ENCODE measurements around the gene NCK2. TPM values are rescaled to one million over a fixed set of nuclear protein-coding genes. Genes with fewer than 3 reads are reported as not detected.

NCK2 gene
- total and polyA plus RNA-seq, 12 donors = 18.5 to 45.1 (median 29.0) TPM

- Histone ChIP-seq H3K4me1 (peaks cover 9 to 100% (median 94%) of the 10 kb centered on the region in 9 donors), H3K4me3 (no peak overlapping the region), H3K36me3 (no peaks in the 10 kb centered on the region), H3K27me3 (no peaks in the 10 kb centered on the region), H3K27ac (peak overlapping the region in 4 of 10 donors; percentile 19 to 83 (median 45)), H3K9me3 (no peaks in the 10 kb centered on the region)
- 89 to 93% methylated on average over 9 of the region's 9 CpGs for WGBS, 2 donors
- TF ChIP-seq, protein P1, sequence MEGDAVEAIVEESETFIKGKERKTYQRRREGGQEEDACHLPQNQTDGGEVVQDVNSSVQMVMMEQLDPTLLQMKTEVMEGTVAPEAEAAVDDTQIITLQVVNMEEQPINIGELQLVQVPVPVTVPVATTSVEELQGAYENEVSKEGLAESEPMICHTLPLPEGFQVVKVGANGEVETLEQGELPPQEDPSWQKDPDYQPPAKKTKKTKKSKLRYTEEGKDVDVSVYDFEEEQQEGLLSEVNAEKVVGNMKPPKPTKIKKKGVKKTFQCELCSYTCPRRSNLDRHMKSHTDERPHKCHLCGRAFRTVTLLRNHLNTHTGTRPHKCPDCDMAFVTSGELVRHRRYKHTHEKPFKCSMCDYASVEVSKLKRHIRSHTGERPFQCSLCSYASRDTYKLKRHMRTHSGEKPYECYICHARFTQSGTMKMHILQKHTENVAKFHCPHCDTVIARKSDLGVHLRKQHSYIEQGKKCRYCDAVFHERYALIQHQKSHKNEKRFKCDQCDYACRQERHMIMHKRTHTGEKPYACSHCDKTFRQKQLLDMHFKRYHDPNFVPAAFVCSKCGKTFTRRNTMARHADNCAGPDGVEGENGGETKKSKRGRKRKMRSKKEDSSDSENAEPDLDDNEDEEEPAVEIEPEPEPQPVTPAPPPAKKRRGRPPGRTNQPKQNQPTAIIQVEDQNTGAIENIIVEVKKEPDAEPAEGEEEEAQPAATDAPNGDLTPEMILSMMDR (IDR thresholded peaks at IDR 0.05) = no peak
- ATAC-seq (peak in 6 of 8 donors; percentile 34 to 63 (median 49)), DNase-seq (no peak)
- intact Hi-C loops (cut with DNase I) = loop anchor here in 1 of 10 donors (5.0 kb wide), 1 partner anchor 87 kb away; no protein-coding TSS in a partner anchor
Observed at GRCh38 chr2:105800036-105800713, 55.5 kb downstream of the NCK2 start.

DNA sequence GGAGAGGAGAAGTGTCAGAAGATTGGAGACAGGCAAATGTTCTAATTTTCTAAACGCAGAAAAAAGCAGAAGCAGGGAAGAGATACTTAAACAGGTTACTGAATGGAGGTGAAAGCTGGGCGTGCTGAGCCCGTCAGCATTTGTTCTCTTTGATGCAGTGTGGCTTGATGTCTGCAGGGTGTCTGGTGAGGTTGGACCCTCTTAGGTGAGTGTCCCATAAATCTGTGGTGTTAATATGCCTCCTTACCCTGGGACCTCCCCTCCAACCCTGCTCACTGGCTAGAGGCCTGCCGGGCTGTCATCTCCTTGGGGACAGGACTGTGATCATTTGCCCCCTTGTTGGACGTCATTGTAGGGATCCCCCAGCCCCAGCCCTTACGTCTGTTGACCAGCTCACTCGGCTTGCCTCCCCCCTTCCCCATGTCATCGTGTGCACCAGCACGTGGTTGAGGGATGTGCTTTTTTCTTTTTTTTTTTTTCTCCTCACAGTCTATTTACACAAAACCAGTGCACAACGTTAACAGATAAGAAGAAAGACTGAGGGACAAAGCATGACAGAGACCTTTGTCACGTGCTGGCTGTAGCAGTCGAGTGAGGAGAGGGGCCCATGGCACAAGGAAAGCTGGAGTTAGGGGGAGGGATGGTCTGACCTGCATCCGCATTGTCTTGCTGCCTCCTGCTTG lies 56.4 kb downstream of the NCK2 start:
- peak in 1 of 8 donors; percentile 9 for ATAC-seq
- 75 to 80% methylated on average over 13 of the region's 13 CpGs for WGBS, 2 donors

DNA sequence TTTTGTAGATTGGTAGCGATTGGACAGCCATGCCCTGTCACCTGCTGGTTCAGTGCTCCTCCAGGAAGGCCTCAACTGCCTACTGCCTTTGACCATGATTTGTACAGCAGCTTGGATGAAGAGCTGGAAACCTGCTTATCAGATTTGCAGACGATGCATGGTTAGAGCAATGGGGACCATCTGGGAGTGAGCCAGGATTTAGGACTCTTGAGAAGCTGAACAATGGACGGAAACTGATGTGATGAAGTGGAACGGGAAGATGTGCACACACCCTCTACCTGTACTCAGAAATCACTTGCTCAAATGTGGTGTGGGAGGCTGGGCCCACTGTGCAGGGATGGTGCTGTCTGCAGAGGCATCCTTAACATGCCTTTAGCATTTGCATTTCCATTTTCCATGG lies 57.2 kb downstream of the NCK2 start:
- TF ChIP-seq, protein P1 (IDR thresholded peaks at IDR 0.05) = no peak
- intact Hi-C loops (cut with DNase I) = loop anchor here in 1 of 10 donors (5.0 kb wide), 1 partner anchor 85 kb away; no protein-coding TSS in a partner anchor
- no peaks in the 10 kb centered on the region for H3K36me3 ChIP-seq
- H3K27ac ChIP-seq = peak overlapping the region in 2 of 10 donors; percentile 32 to 83
- ATAC-seq (peak in 6 of 8 donors; percentile 10 to 57 (median 30)), DNase-seq (no peak)
- H3K4me3 ChIP-seq = no peak overlapping the region
- WGBS, 2 donors = 56 to 66% methylated on average over 4 of the region's 4 CpGs
- H3K9me3 ChIP-seq = no peaks in the 10 kb centered on the region
- peaks cover 6 to 85% (median 79%) of the 10 kb centered on the region in 9 donors for H3K4me1 ChIP-seq
- H3K27me3 ChIP-seq = no peaks in the 10 kb centered on the region

More for the DNA sequence above, 56.4 kb downstream of the NCK2 start:
- TF ChIP-seq, protein P1 (IDR thresholded peaks at IDR 0.05) = no peak
- Histone ChIP-seq H3K4me3 (no peak overlapping the region), H3K27me3 (no peaks in the 10 kb centered on the region), H3K27ac (peak overlapping the region in 5 of 10 donors; percentile 18 to 83 (median 32)), H3K36me3 (no peaks in the 10 kb centered on the region), H3K4me1 (peaks cover 7 to 90% (median 85%) of the 10 kb centered on the region in 9 donors), H3K9me3 (no peaks in the 10 kb centered on the region)
- intact Hi-C loops (cut with DNase I) = loop anchor here in 1 of 10 donors (5.0 kb wide), 1 partner anchor 86 kb away; no protein-coding TSS in a partner anchor
- DNase-seq = no peak

DNA sequence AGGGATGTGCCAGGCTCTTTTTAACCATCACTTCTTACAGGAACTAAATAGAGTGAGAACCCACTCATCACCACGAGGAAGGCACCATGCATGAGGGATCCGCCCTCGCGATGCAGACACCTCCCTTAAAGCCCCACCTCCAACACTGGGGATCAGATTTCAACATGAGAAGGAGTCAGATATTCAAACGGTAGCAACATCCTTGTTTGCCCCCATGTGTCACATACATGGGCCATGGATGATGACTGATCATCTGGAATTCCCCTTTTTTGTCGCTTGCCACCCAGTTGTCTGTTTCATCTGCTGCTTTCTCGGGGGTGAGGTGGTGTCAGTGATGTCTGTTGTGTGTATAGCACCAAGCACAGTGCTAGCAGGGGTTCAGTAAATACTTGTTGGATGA lies 57.9 kb downstream of the NCK2 start:
- no peak overlapping the region for H3K4me3 ChIP-seq
- no peak for ATAC-seq
- H3K27ac ChIP-seq = peak overlapping the region in 1 of 10 donors; percentile 11
- intact Hi-C loops (cut with DNase I) = loop anchor here in 1 of 10 donors (5.0 kb wide), 1 partner anchor 85 kb away; no protein-coding TSS in a partner anchor
- H3K4me1 ChIP-seq = peaks cover 6 to 83% (median 75%) of the 10 kb centered on the region in 9 donors
- no peak for DNase-seq
- no peaks in the 10 kb centered on the region for H3K36me3 ChIP-seq
- WGBS, 2 donors = 76 to 78% methylated on average over 7 of the region's 7 CpGs
- H3K9me3 ChIP-seq = no peaks in the 10 kb centered on the region
- no peaks in the 10 kb centered on the region for H3K27me3 ChIP-seq
- TF ChIP-seq, protein P1 (IDR thresholded peaks at IDR 0.05) = no peak

All from heart right ventricle (tissue), 16 donors.